ENCODE data around the gene DAPK1. TPM values are rescaled to one million over a fixed set of nuclear protein-coding genes. Genes with fewer than 3 reads are reported as not detected.

The DAPK1 gene
- total RNA-seq, 1 donor from 2014 or later, result 35.1 TPM

DNA sequence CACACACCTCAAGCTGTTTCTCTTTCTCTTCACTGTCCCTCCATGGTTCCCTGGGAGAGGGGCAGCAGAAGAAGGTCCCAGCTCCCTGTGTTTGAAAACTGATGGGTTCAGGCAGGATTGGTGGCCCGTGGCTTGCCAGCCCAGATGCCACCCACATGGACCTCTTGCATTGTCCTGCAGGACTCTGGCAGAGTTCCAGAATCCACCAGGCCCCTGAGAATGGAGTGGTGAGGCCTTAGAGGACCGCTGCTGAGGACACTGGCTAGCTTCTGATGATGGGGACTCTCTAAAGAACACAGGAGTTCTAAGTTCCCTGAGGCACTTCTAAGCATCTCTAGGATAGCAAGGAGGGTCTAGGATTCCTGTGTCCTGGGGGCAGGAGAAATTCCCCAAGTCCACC is 253.1 kb downstream of the DAPK1 start:
- DNase-seq (ENCODE audit: low read depth) (no peak), FAIRE-seq (no peak)
- no peaks in the 10 kb centered on the region for H3K27me3 ChIP-seq (ENCODE audit: insufficient read depth, low read length)
- Mint-ChIP-seq H3K36me3 (ENCODE audit: low read depth, unreplicated experiment) (no peaks in the 10 kb centered on the region), H3K9me3 (ENCODE audit: unreplicated experiment) (no peaks in the 10 kb centered on the region), H3K4me1 (ENCODE audit: low read depth, unreplicated experiment) (no peaks in the 10 kb centered on the region), H3K27ac (ENCODE audit: unreplicated experiment) (no peak overlapping the region), H3K4me3 (ENCODE audit: unreplicated experiment) (no peak overlapping the region), H3K27me3 (ENCODE audit: low read depth, unreplicated experiment) (peaks cover 7% of the 10 kb centered on the region)
- no peak overlapping the region for H3K4me3 ChIP-seq (ENCODE audit: insufficient read depth, low read depth, low read length)
- H3K4me1 ChIP-seq (ENCODE audit: insufficient read depth, low read length), result no peaks in the 10 kb centered on the region
- no peaks in the 10 kb centered on the region for H4K20me1 ChIP-seq (ENCODE audit: insufficient read depth, low read length)
- H3K36me3 ChIP-seq (ENCODE audit: insufficient read depth, low read length), result no peaks in the 10 kb centered on the region
- no peaks in the 10 kb centered on the region for H3K79me2 ChIP-seq (ENCODE audit: insufficient read depth, low read length)
- no peak overlapping the region for H2AFZ ChIP-seq (ENCODE audit: low read depth, low read length)
- H3K9ac ChIP-seq (ENCODE audit: low read length), result no peak overlapping the region
- H3K4me2 ChIP-seq (ENCODE audit: low read length), result no peak overlapping the region
- TF ChIP-seq, protein P1, sequence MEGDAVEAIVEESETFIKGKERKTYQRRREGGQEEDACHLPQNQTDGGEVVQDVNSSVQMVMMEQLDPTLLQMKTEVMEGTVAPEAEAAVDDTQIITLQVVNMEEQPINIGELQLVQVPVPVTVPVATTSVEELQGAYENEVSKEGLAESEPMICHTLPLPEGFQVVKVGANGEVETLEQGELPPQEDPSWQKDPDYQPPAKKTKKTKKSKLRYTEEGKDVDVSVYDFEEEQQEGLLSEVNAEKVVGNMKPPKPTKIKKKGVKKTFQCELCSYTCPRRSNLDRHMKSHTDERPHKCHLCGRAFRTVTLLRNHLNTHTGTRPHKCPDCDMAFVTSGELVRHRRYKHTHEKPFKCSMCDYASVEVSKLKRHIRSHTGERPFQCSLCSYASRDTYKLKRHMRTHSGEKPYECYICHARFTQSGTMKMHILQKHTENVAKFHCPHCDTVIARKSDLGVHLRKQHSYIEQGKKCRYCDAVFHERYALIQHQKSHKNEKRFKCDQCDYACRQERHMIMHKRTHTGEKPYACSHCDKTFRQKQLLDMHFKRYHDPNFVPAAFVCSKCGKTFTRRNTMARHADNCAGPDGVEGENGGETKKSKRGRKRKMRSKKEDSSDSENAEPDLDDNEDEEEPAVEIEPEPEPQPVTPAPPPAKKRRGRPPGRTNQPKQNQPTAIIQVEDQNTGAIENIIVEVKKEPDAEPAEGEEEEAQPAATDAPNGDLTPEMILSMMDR (IDR thresholded peaks at IDR 0.05; ENCODE audit: insufficient read depth, low read depth, low read length), result no peak
- TF ChIP-seq EZH2 (IDR thresholded peaks at IDR 0.05; ENCODE audit: insufficient read depth, low read length), result no peak
- peaks cover 4% of the 10 kb centered on the region for H3K9me3 ChIP-seq (ENCODE audit: insufficient read depth, low read depth, low read length)
- H3K27ac ChIP-seq (ENCODE audit: low read depth, low read length), result no peak overlapping the region

DNA sequence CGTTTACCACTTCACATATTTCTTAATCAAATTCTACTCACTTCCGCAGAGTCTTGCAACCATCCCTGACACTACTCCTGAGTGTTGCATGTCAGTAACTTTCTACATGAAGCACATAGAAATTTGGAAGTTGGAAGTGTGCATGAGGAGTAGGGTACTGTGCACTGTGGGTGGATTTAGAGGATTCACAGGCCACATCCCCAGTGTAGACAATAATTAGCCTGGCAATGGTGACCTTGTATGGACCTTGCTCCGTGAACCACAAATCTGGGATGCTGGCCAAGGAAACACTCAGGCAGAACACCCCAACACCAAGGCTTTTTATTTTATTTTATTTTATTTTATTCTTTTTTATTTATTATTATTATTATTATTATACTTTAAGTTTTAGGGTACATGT is 253.8 kb downstream of the DAPK1 start:
- no peaks in the 10 kb centered on the region for H3K4me1 ChIP-seq (ENCODE audit: insufficient read depth, low read length)
- no peak overlapping the region for H3K4me3 ChIP-seq (ENCODE audit: insufficient read depth, low read depth, low read length)
- no peaks in the 10 kb centered on the region for H3K36me3 ChIP-seq (ENCODE audit: insufficient read depth, low read length)
- no peak overlapping the region for H3K9ac ChIP-seq (ENCODE audit: low read length)
- H4K20me1 ChIP-seq (ENCODE audit: insufficient read depth, low read length), result no peaks in the 10 kb centered on the region
- Mint-ChIP-seq H3K36me3 (ENCODE audit: low read depth, unreplicated experiment) (no peaks in the 10 kb centered on the region), H3K27ac (ENCODE audit: unreplicated experiment) (no peak overlapping the region), H3K4me3 (ENCODE audit: unreplicated experiment) (no peak overlapping the region), H3K9me3 (ENCODE audit: unreplicated experiment) (no peaks in the 10 kb centered on the region), H3K4me1 (ENCODE audit: low read depth, unreplicated experiment) (no peaks in the 10 kb centered on the region), H3K27me3 (ENCODE audit: low read depth, unreplicated experiment) (peaks cover 7% of the 10 kb centered on the region)
- FAIRE-seq, result no peak
- H2AFZ ChIP-seq (ENCODE audit: low read depth, low read length), result no peak overlapping the region
- no peak overlapping the region for H3K4me2 ChIP-seq (ENCODE audit: low read length)
- H3K9me3 ChIP-seq (ENCODE audit: insufficient read depth, low read depth, low read length), result peaks cover 4% of the 10 kb centered on the region
- TF ChIP-seq, protein P1 (IDR thresholded peaks at IDR 0.05; ENCODE audit: insufficient read depth, low read depth, low read length), result no peak
- no peak for TF ChIP-seq EZH2 (IDR thresholded peaks at IDR 0.05; ENCODE audit: insufficient read depth, low read length)
- H3K79me2 ChIP-seq (ENCODE audit: insufficient read depth, low read length), result no peaks in the 10 kb centered on the region
- DNase-seq (ENCODE audit: low read depth), result no peak
- H3K27me3 ChIP-seq (ENCODE audit: insufficient read depth, low read length), result no peaks in the 10 kb centered on the region
- H3K27ac ChIP-seq (ENCODE audit: low read depth, low read length), result no peak overlapping the region

DNA sequence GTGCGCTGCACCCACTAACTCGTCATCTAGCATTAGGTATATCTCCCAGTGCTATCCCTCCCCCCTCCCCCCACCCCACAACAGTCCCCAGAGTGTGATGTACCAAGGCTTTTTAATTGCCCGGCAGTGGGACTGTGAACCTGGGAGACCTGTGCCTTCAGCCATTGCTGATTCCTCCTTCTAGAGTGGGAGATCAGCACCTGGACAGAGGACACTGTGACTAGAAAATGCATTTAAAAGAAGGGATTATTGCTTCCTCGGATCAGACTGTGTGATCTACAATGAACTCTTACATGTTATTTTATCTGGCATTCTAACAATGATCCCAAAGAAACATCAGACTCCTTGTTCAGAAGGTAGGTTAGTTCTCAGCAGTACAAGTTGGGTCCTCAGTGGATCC is 254.2 kb downstream of the DAPK1 start:
- no peak for TF ChIP-seq EZH2 (IDR thresholded peaks at IDR 0.05; ENCODE audit: insufficient read depth, low read length)
- TF ChIP-seq, protein P1 (IDR thresholded peaks at IDR 0.05; ENCODE audit: insufficient read depth, low read depth, low read length), result no peak
- no peak overlapping the region for H3K27ac Mint-ChIP-seq (ENCODE audit: unreplicated experiment)
- H3K9me3 Mint-ChIP-seq (ENCODE audit: unreplicated experiment), result no peaks in the 10 kb centered on the region
- Histone ChIP-seq H2AFZ (ENCODE audit: low read depth, low read length) (no peak overlapping the region), H3K9ac (ENCODE audit: low read length) (no peak overlapping the region), H3K4me3 (ENCODE audit: insufficient read depth, low read depth, low read length) (no peak overlapping the region), H4K20me1 (ENCODE audit: insufficient read depth, low read length) (no peaks in the 10 kb centered on the region), H3K79me2 (ENCODE audit: insufficient read depth, low read length) (no peaks in the 10 kb centered on the region), H3K4me1 (ENCODE audit: insufficient read depth, low read length) (no peaks in the 10 kb centered on the region), H3K27ac (ENCODE audit: low read depth, low read length) (no peak overlapping the region), H3K9me3 (ENCODE audit: insufficient read depth, low read depth, low read length) (peaks cover 4% of the 10 kb centered on the region), H3K27me3 (ENCODE audit: insufficient read depth, low read length) (no peaks in the 10 kb centered on the region), H3K4me2 (ENCODE audit: low read length) (no peak overlapping the region), H3K36me3 (ENCODE audit: insufficient read depth, low read length) (no peaks in the 10 kb centered on the region)
- no peaks in the 10 kb centered on the region for H3K4me1 Mint-ChIP-seq (ENCODE audit: low read depth, unreplicated experiment)
- no peak for FAIRE-seq
- no peak overlapping the region for H3K4me3 Mint-ChIP-seq (ENCODE audit: unreplicated experiment)
- peaks cover 7% of the 10 kb centered on the region for H3K27me3 Mint-ChIP-seq (ENCODE audit: low read depth, unreplicated experiment)
- H3K36me3 Mint-ChIP-seq (ENCODE audit: low read depth, unreplicated experiment), result no peaks in the 10 kb centered on the region
- DNase-seq (ENCODE audit: low read depth), result no peak
